MV-4-11 (cell line): ENCODE results near the gene WDR86.

Experiments used
- DNase-seq: peaks from one replicate; lab custom pipeline; 2025; lab: John Stamatoyannopoulos, UW

WDR86 gene

GRCh38 chr7:151439855-151440798 lies 30.3 kb upstream of the WDR86 start, which contains the start of gene CRYGN:
Gene CRYGN (minus strand): TSS chr7:151440141. CDS start chr7:151439917, 224 bp downstream.
- DNase-seq, result no peak

- DNase-seq, result no peak
Measured at GRCh38 chr7:151438864-151439601, 29.2 kb upstream of the WDR86 start.

GRCh38 chr7:151437866-151438516 lies 28.2 kb upstream of the WDR86 start:
- DNase-seq, result no peak

GRCh38 chr7:151437159-151437553 lies 27.3 kb upstream of the WDR86 start:
- DNase-seq, result no peak

GRCh38 chr7:151436446-151437158 lies 26.8 kb upstream of the WDR86 start:
- no peak for DNase-seq

- no peak for DNase-seq
Measured at GRCh38 chr7:151435971-151436370, 26.1 kb upstream of the WDR86 start.

- no peak for DNase-seq
Measured at GRCh38 chr7:151435103-151435916, 25.5 kb upstream of the WDR86 start.

GRCh38 chr7:151434549-151434948 lies 24.7 kb upstream of the WDR86 start:
- DNase-seq, result no peak

GRCh38 chr7:151433721-151434400 lies 24.0 kb upstream of the WDR86 start:
- DNase-seq, result no peak

- DNase-seq, result peak; percentile 9
Measured at GRCh38 chr7:151432658-151433521, 23.1 kb upstream of the WDR86 start.

GRCh38 chr7:151431768-151432311 lies 22.0 kb upstream of the WDR86 start:
- no peak for DNase-seq

GRCh38 chr7:151431281-151431767 lies 21.5 kb upstream of the WDR86 start:
- DNase-seq, result no peak

GRCh38 chr7:151430391-151431205 lies 20.8 kb upstream of the WDR86 start:
- DNase-seq, result no peak

GRCh38 chr7:151429560-151430331 lies 19.9 kb upstream of the WDR86 start:
- DNase-seq, result no peak

- no peak for DNase-seq
Measured at GRCh38 chr7:151429237-151429559, 19.4 kb upstream of the WDR86 start.

GRCh38 chr7:151428378-151429236 lies 18.8 kb upstream of the WDR86 start:
- peak; percentile 3 for DNase-seq
